ENCODE measurements around the gene LCN1.

GRCh38 chr9:135489188-135489906 lies 31.9 kb upstream of the LCN1 start:
- TF ChIP-seq POLR2A (IDR thresholded peaks at IDR 0.05) (no peak), CTCF (IDR thresholded peaks at IDR 0.05) (no peak)
